Thyroid gland (tissue), 4 donors: ENCODE results near the gene ACE. TPM values are rescaled to one million over a fixed set of nuclear protein-coding genes. Genes with fewer than 3 reads are reported as not detected.

Experiments
- DNase-seq, 2 donors: peaks; one replicate each; pipeline ENCODE4 v3.0.0-alpha.2; 2019
- H3K27ac ChIP-seq, 3 donors: fragments of 200-600 bp; sonication (generic); 1 replicate in 2 of 3; 2 replicates in 1 of 3; pipeline ENCODE4 v1.5.1; 2016 to 2019; ENCODE audit warnings: mild to moderate bottlenecking in 1 of 3, moderate library complexity in 1 of 3
- H3K27me3 ChIP-seq: fragments of 200-600 bp; sonication (generic); one replicate; pipeline ENCODE4 v1.5.1; 2019
- H3K36me3 ChIP-seq, 2 donors: fragments of 200-600 bp; sonication (generic); one replicate each; pipeline ENCODE4 v1.5.1; 2016 to 2019
- H3K4me1 ChIP-seq, 2 donors: fragments of 200-600 bp; sonication (generic); one replicate each; pipeline ENCODE4 v1.5.1; 2017 to 2019
- H3K4me3 ChIP-seq, 3 donors: fragments of 200-600 bp; sonication (generic); replicated peaks in 1 of 3; 1 replicate in 2 of 3; 2 replicates in 1 of 3; pipeline ENCODE4 v1.5.1; 2016; ENCODE audit warnings: mild to moderate bottlenecking in 1 of 3
- H3K9me3 ChIP-seq: fragments of 200-600 bp; sonication (generic); one replicate; pipeline ENCODE4 v1.5.1; 2017
- POLR2A ChIP-seq, 2 donors: fragments of 450-650 bp; IDR thresholded peaks; one replicate each; pipeline ENCODE4 v1.6.1; 2017; ENCODE audit warnings: antibody characterized with exemption in 2 of 2, mild to moderate bottlenecking in 2 of 2, moderate library complexity in 1 of 2
- WGBS, 2 donors: methylation state at CpG; one replicate each; pipeline ENCODE4 v1.1.5; 2017; 5-methylcytosine and 5-hydroxymethylcytosine counted together
- intact Hi-C: fragments of 100-400 bp; cut with DNase I; formaldehyde crosslinking; loops from one replicate; pipeline ENCODE4 v1.15.1; 2023
- total RNA-seq, 4 donors: library from RNA; depleted of rRNA; stranded (reverse); fragments of >200 nt; gene quantifications; one replicate each; pipeline ENCODE4 v1.2.3, GENCODE V29; 2016
- TF ChIP-seq, protein P1 (sequence below), 6 experiments: fragments of 200-600 bp in 3 of 6; fragments of 450-650 bp in 3 of 6; sonication (generic) in 3 of 6; IDR thresholded peaks; one replicate each; pipeline ENCODE4 v1.5.1; 2016 to 2019; ENCODE audit warnings: antibody characterized with exemption in 6 of 6, mild to moderate bottlenecking in 2 of 6, inconsistent platforms in 1 of 6, moderate library complexity in 1 of 6

Gene ACE
- total RNA-seq, 4 donors from 2014 or later = 1.1 to 12.7 (median 10.3) TPM

DNA sequence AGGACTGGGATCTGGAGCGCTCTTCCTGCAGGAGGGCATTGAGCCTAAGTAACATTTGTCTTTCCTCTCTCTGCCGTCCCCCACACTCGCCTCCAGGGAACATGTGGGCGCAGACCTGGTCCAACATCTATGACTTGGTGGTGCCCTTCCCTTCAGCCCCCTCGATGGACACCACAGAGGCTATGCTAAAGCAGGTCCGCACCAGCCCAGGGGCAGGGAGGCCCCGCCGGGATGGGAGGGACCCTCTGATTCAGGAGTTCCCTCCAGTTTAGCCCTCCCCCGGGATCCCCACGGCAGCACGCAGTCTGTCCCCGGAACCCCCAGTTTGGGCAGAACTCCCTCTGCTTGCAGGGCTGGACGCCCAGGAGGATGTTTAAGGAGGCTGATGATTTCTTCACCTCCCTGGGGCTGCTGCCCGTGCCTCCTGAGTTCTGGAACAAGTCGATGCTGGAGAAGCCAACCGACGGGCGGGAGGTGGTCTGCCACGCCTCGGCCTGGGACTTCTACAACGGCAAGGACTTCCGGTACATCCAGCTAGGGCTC, 14.1 kb downstream of the ACE start:
- Histone ChIP-seq H3K4me3 (no peak overlapping the region), H3K4me1 (no peaks in the 10 kb centered on the region), H3K27me3 (no peaks in the 10 kb centered on the region), H3K36me3 (no peaks in the 10 kb centered on the region), H3K9me3 (no peaks in the 10 kb centered on the region), H3K27ac (no peak overlapping the region)
- no peak for DNase-seq
- WGBS, 2 donors = 93 to 95% methylated on average over 7 to 17 of the region's 22 CpGs
- TF ChIP-seq POLR2A (IDR thresholded peaks at IDR 0.05) = no peak
- TF ChIP-seq, protein P1, sequence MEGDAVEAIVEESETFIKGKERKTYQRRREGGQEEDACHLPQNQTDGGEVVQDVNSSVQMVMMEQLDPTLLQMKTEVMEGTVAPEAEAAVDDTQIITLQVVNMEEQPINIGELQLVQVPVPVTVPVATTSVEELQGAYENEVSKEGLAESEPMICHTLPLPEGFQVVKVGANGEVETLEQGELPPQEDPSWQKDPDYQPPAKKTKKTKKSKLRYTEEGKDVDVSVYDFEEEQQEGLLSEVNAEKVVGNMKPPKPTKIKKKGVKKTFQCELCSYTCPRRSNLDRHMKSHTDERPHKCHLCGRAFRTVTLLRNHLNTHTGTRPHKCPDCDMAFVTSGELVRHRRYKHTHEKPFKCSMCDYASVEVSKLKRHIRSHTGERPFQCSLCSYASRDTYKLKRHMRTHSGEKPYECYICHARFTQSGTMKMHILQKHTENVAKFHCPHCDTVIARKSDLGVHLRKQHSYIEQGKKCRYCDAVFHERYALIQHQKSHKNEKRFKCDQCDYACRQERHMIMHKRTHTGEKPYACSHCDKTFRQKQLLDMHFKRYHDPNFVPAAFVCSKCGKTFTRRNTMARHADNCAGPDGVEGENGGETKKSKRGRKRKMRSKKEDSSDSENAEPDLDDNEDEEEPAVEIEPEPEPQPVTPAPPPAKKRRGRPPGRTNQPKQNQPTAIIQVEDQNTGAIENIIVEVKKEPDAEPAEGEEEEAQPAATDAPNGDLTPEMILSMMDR (IDR thresholded peaks at IDR 0.05) = no peak
- intact Hi-C loops = no loop called here

DNA sequence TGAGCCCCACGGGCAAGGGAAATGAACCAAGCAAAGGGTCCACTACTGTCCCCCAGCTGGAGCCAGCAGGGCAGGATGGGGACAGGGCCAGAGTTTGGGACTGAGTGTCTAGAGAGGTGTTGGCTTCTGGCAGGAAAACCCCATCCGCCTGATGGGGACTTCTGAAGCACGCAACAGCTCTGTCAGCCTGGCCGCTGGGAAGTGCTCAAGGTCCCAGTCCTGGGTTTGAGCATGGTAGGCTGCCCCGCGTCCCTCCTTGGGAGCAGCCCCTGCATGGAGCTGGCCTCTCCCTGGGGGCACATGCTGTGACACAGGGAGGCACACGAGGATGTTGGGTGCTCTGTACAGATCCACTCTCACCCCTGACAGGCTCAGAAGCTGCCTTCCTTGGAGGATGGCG, 14.6 kb downstream of the ACE start:
- TF ChIP-seq, protein P1 (IDR thresholded peaks at IDR 0.05) = no peak
- no peak for TF ChIP-seq POLR2A (IDR thresholded peaks at IDR 0.05)
- 86 to 91% methylated on average over 7 of the region's 8 CpGs for WGBS, 2 donors
- no peaks in the 10 kb centered on the region for H3K9me3 ChIP-seq
- no peak overlapping the region for H3K27ac ChIP-seq
- H3K4me1 ChIP-seq = no peaks in the 10 kb centered on the region
- intact Hi-C loops = no loop called here
- no peaks in the 10 kb centered on the region for H3K36me3 ChIP-seq
- no peak overlapping the region for H3K4me3 ChIP-seq
- no peak for DNase-seq
- H3K27me3 ChIP-seq = no peaks in the 10 kb centered on the region

DNA sequence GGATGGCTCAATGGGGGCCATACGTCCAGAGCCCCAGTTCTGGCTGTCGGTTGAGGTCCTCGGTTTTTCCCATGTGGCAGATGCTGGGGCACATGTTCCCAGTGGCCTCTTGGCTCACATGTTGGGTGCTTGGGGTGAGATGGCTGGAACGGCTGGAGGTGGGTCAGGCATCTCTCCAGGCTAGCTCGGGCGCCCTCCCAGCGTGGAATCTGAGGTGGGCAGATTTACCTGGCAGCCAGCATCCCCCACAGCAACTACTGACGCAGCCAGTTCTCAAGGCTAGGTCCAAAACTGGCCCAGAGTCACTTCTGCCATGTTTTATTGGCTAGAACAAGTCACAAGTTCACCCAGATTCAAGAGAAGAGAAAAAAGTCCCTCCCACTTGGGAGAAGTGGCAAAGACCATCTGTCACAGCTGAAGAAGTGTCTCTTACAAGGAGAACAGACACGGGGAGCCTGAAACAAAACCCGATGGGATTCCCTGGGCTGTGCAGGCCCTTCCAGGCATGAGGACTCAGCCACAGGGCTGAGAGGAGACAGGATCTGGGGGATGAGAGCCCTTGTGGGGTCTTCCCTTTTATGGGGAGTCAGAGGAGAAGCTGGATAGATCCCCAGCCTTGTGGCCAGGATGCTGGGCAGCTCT, 15.2 kb downstream of the ACE start:
- WGBS, 2 donors = 68 to 82% methylated on average over 10 of the region's 10 CpGs
- TF ChIP-seq, protein P1 (IDR thresholded peaks at IDR 0.05) = no peak
- TF ChIP-seq POLR2A (IDR thresholded peaks at IDR 0.05) = no peak
- Histone ChIP-seq H3K27me3 (no peaks in the 10 kb centered on the region), H3K9me3 (no peaks in the 10 kb centered on the region), H3K4me3 (no peak overlapping the region), H3K4me1 (no peaks in the 10 kb centered on the region), H3K27ac (no peak overlapping the region), H3K36me3 (no peaks in the 10 kb centered on the region)
- intact Hi-C loops = no loop called here
- DNase-seq = no peak

DNA sequence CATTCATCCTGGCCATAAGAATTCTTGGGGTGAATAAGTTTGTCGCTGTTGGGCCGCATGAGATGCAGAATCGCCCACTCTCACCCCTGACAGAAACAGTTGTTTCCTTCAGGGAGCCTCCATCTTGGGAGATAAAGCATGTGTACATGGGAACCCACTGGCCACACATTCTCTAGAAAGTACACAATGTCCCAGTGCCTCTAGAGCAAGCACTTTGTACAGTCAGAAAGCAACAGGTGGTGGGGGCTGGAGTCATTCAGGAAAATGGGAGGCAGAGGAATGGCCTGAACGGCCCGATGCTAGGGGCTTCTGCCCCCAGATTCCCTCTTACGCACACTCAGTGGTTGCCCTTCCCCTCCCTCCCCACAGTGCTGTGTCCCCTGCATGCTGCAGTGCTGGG, 16.1 kb downstream of the ACE start:
- Histone ChIP-seq H3K36me3 (no peaks in the 10 kb centered on the region), H3K4me1 (no peaks in the 10 kb centered on the region), H3K9me3 (no peaks in the 10 kb centered on the region), H3K4me3 (no peak overlapping the region), H3K27ac (no peak overlapping the region), H3K27me3 (no peaks in the 10 kb centered on the region)
- WGBS, 2 donors = 90 to 92% methylated on average over 6 of the region's 6 CpGs
- intact Hi-C loops = no loop called here
- DNase-seq = no peak
- TF ChIP-seq POLR2A (IDR thresholded peaks at IDR 0.05) = no peak
- TF ChIP-seq, protein P1 (IDR thresholded peaks at IDR 0.05) = no peak

DNA sequence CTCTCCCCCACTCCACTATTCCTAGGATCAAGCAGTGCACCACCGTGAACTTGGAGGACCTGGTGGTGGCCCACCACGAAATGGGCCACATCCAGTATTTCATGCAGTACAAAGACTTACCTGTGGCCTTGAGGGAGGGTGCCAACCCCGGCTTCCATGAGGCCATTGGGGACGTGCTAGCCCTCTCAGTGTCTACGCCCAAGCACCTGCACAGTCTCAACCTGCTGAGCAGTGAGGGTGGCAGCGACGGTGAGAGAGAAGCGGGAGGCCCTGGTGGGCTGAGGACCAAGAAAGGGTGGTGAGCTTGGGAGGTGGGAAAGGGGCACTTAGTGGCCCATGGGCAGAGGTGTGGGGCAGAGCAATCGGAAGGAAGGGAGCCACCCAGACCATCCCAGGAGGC, 16.6 kb downstream of the ACE start:
- Histone ChIP-seq H3K27ac (no peak overlapping the region), H3K9me3 (no peaks in the 10 kb centered on the region), H3K4me1 (no peaks in the 10 kb centered on the region), H3K36me3 (no peaks in the 10 kb centered on the region), H3K27me3 (no peaks in the 10 kb centered on the region), H3K4me3 (no peak overlapping the region)
- intact Hi-C loops = no loop called here
- DNase-seq = no peak
- 92 to 96% methylated on average over 9 of the region's 9 CpGs for WGBS, 2 donors
- TF ChIP-seq, protein P1 (IDR thresholded peaks at IDR 0.05) = no peak
- TF ChIP-seq POLR2A (IDR thresholded peaks at IDR 0.05) = no peak
